D721Med (cell line): ENCODE results near the gene MYO5B.

ENCODE experiments used
- DNase-seq: peaks from one replicate; pipeline ENCODE4 v3.0.0; 2011; ENCODE audit warnings: low spot score; ENCODE audit not compliant: insufficient read length
- FAIRE-seq: peaks from 2 replicates; lab custom pipeline; 2011; peaks lifted over from hg19 to GRCh38; lab: Jason Lieb, UNC
- CTCF ChIP-seq: IDR thresholded peaks from 2 replicates; pipeline ENCODE4 v1.5.1; 2012; ENCODE audit warnings: mild to moderate bottlenecking, control low read depth; ENCODE audit not compliant: insufficient read depth; ENCODE audit errors: missing control alignments

The MYO5B gene

GRCh38 chr18:49968644-49969309 lies 226.2 kb downstream of the MYO5B start:
- no peak for DNase-seq
- TF ChIP-seq CTCF, result no peak
- FAIRE-seq, result no peak

GRCh38 chr18:49967636-49968313 lies 227.2 kb downstream of the MYO5B start:
- no peak for TF ChIP-seq CTCF
- no peak for FAIRE-seq
- DNase-seq, result no peak

GRCh38 chr18:49967171-49967570 lies 227.8 kb downstream of the MYO5B start:
- no peak for TF ChIP-seq CTCF
- DNase-seq, result no peak
- no peak for FAIRE-seq

GRCh38 chr18:49966090-49966489 lies 228.9 kb downstream of the MYO5B start:
- no peak for FAIRE-seq
- DNase-seq, result no peak
- TF ChIP-seq CTCF, result no peak

GRCh38 chr18:49963217-49963616 lies 231.7 kb downstream of the MYO5B start:
- no peak for FAIRE-seq
- DNase-seq, result no peak
- TF ChIP-seq CTCF, result no peak

- FAIRE-seq (no peak), DNase-seq (no peak)
- TF ChIP-seq CTCF, result no peak
Observed at GRCh38 chr18:49961271-49961670, 233.7 kb downstream of the MYO5B start.

- DNase-seq (no peak), FAIRE-seq (no peak)
- no peak for TF ChIP-seq CTCF
Observed at GRCh38 chr18:49960376-49960775, 234.6 kb downstream of the MYO5B start.
